Measurements from ENCODE around the gene AOC1. TPM values are rescaled to one million over a fixed set of nuclear protein-coding genes. Genes with fewer than 3 reads are reported as not detected.
"Not testable (repeated sequence)": the region's sequence is repeated elsewhere in the genome, so short reads cannot be mapped to it uniquely, and the experiment has no call there.

Gene AOC1
- total RNA-seq, result under 0.01 TPM

GRCh38 chr7:150852371-150852905, at the start of gene AOC1:
Gene AOC1 (plus strand): TSS chr7:150852517. CDS start chr7:150856471, 3,954 bp downstream.
- Histone ChIP-seq H3K27me3 (ENCODE audit: control insufficient read depth in 3 of 3, insufficient read depth in 3 of 3, low read length in 3 of 3) (peaks cover 11 to 29% (median 15%) of the 10 kb centered on the region in 3 donors), H3K4me3 (ENCODE audit: low read length in 3 of 3) (no peak within 1 kb of the TSS), H3K27ac (ENCODE audit: low read depth, low read length) (no peak within 1 kb of the TSS)

GRCh38 chr7:150803161-150803860, 49.0 kb upstream of the AOC1 start:
- H3K27me3 ChIP-seq (ENCODE audit: control insufficient read depth in 3 of 3, insufficient read depth in 3 of 3, low read length in 3 of 3), result peaks cover 20 to 33% (median 20%) of the 10 kb centered on the region in 3 donors
- H3K4me3 ChIP-seq (ENCODE audit: low read length in 3 of 3), result no peak overlapping the region
- H3K27ac ChIP-seq (ENCODE audit: low read depth, low read length), result no peak overlapping the region
- H3K9ac ChIP-seq (ENCODE audit: low read depth in 1 of 3, low read length in 3 of 3), result no peak overlapping the region
- H3K9me3 ChIP-seq (ENCODE audit: control insufficient read depth in 3 of 3, low read length in 3 of 3), result peaks cover 0 to 9% (median 6%) of the 10 kb centered on the region in 3 donors
- peaks cover 0 to 11% (median 0%) of the 10 kb centered on the region in 3 donors for H3K36me3 ChIP-seq (ENCODE audit: control insufficient read depth in 3 of 3, insufficient read depth in 3 of 3, low read length in 3 of 3)
- H3K4me1 ChIP-seq (ENCODE audit: control insufficient read depth in 3 of 3, insufficient read depth in 3 of 3, low read length in 3 of 3), result peaks cover 0 to 8% (median 4%) of the 10 kb centered on the region in 3 donors

More at GRCh38 chr7:150852371-150852905, at the start of gene AOC1:
- H3K9me3 ChIP-seq (ENCODE audit: control insufficient read depth in 3 of 3, low read length in 3 of 3), result no peaks in the 10 kb centered on the region
- H3K36me3 ChIP-seq (ENCODE audit: control insufficient read depth in 3 of 3, insufficient read depth in 3 of 3, low read length in 3 of 3), result no peaks in the 10 kb centered on the region
- H3K9ac ChIP-seq (ENCODE audit: low read depth in 1 of 3, low read length in 3 of 3), result no peak within 1 kb of the TSS
- no peaks in the 10 kb centered on the region for H3K4me1 ChIP-seq (ENCODE audit: control insufficient read depth in 3 of 3, insufficient read depth in 3 of 3, low read length in 3 of 3)

- H3K9ac ChIP-seq (ENCODE audit: low read depth in 1 of 3, low read length in 3 of 3), result no peak overlapping the region
- peaks cover 0 to 11% (median 0%) of the 10 kb centered on the region in 3 donors for H3K36me3 ChIP-seq (ENCODE audit: control insufficient read depth in 3 of 3, insufficient read depth in 3 of 3, low read length in 3 of 3)
- H3K27me3 ChIP-seq (ENCODE audit: control insufficient read depth in 3 of 3, insufficient read depth in 3 of 3, low read length in 3 of 3), result peaks cover 19 to 26% (median 20%) of the 10 kb centered on the region in 3 donors
- peaks cover 0 to 8% (median 4%) of the 10 kb centered on the region in 3 donors for H3K4me1 ChIP-seq (ENCODE audit: control insufficient read depth in 3 of 3, insufficient read depth in 3 of 3, low read length in 3 of 3)
- no peak overlapping the region for H3K4me3 ChIP-seq (ENCODE audit: low read length in 3 of 3)
- H3K9me3 ChIP-seq (ENCODE audit: control insufficient read depth in 3 of 3, low read length in 3 of 3), result peaks cover 0 to 9% (median 6%) of the 10 kb centered on the region in 3 donors
- no peak overlapping the region for H3K27ac ChIP-seq (ENCODE audit: low read depth, low read length)
Observed at GRCh38 chr7:150804802-150805201, 47.5 kb upstream of the AOC1 start.

GRCh38 chr7:150805864-150806263, 46.5 kb upstream of the AOC1 start:
- Histone ChIP-seq H3K4me3 (ENCODE audit: low read length in 3 of 3) (peak overlapping the region in 1 of 3 donors; percentile 52), H3K27me3 (ENCODE audit: control insufficient read depth in 3 of 3, insufficient read depth in 3 of 3, low read length in 3 of 3) (peaks cover 13 to 17% (median 15%) of the 10 kb centered on the region in 3 donors), H3K27ac (ENCODE audit: low read depth, low read length) (no peak overlapping the region), H3K4me1 (ENCODE audit: control insufficient read depth in 3 of 3, insufficient read depth in 3 of 3, low read length in 3 of 3) (peaks cover 0 to 5% (median 2%) of the 10 kb centered on the region in 3 donors), H3K9ac (ENCODE audit: low read depth in 1 of 3, low read length in 3 of 3) (no peak overlapping the region), H3K9me3 (ENCODE audit: control insufficient read depth in 3 of 3, low read length in 3 of 3) (peaks cover 0 to 9% (median 6%) of the 10 kb centered on the region in 3 donors), H3K36me3 (ENCODE audit: control insufficient read depth in 3 of 3, insufficient read depth in 3 of 3, low read length in 3 of 3) (peaks cover 0 to 11% (median 0%) of the 10 kb centered on the region in 3 donors)

GRCh38 chr7:150806454-150806853, 45.9 kb upstream of the AOC1 start:
- Histone ChIP-seq H3K36me3 (ENCODE audit: control insufficient read depth in 3 of 3, insufficient read depth in 3 of 3, low read length in 3 of 3) (peaks cover 0 to 11% (median 0%) of the 10 kb centered on the region in 3 donors), H3K27me3 (ENCODE audit: control insufficient read depth in 3 of 3, insufficient read depth in 3 of 3, low read length in 3 of 3) (peaks cover 7 to 12% (median 11%) of the 10 kb centered on the region in 3 donors)

GRCh38 chr7:150806863-150807262, 45.5 kb upstream of the AOC1 start:
- Histone ChIP-seq H3K27me3 (ENCODE audit: control insufficient read depth in 3 of 3, insufficient read depth in 3 of 3, low read length in 3 of 3) (peaks cover 3 to 8% (median 7%) of the 10 kb centered on the region in 3 donors), H3K36me3 (ENCODE audit: control insufficient read depth in 3 of 3, insufficient read depth in 3 of 3, low read length in 3 of 3) (peaks cover 0 to 11% (median 0%) of the 10 kb centered on the region in 3 donors), H3K4me3 (ENCODE audit: low read length in 3 of 3) (no peak overlapping the region), H3K4me1 (ENCODE audit: control insufficient read depth in 3 of 3, insufficient read depth in 3 of 3, low read length in 3 of 3) (peaks cover 0 to 5% (median 0%) of the 10 kb centered on the region in 3 donors), H3K9me3 (ENCODE audit: control insufficient read depth in 3 of 3, low read length in 3 of 3) (peaks cover 0 to 9% (median 6%) of the 10 kb centered on the region in 3 donors), H3K9ac (ENCODE audit: low read depth in 1 of 3, low read length in 3 of 3) (no peak overlapping the region), H3K27ac (ENCODE audit: low read depth, low read length) (no peak overlapping the region)

More at GRCh38 chr7:150806454-150806853, 45.9 kb upstream of the AOC1 start:
- Histone ChIP-seq H3K27ac (ENCODE audit: low read depth, low read length) (no peak overlapping the region), H3K9me3 (ENCODE audit: control insufficient read depth in 3 of 3, low read length in 3 of 3) (peaks cover 0 to 9% (median 6%) of the 10 kb centered on the region in 3 donors), H3K4me3 (ENCODE audit: low read length in 3 of 3) (no peak overlapping the region), H3K4me1 (ENCODE audit: control insufficient read depth in 3 of 3, insufficient read depth in 3 of 3, low read length in 3 of 3) (peaks cover 0 to 5% (median 0%) of the 10 kb centered on the region in 3 donors), H3K9ac (ENCODE audit: low read depth in 1 of 3, low read length in 3 of 3) (no peak overlapping the region)

- H3K4me1 ChIP-seq (ENCODE audit: control insufficient read depth in 3 of 3, insufficient read depth in 3 of 3, low read length in 3 of 3); H3K4me3 ChIP-seq (ENCODE audit: low read length in 3 of 3); H3K9ac ChIP-seq (ENCODE audit: low read depth in 1 of 3, low read length in 3 of 3); H3K27ac ChIP-seq (ENCODE audit: low read depth, low read length); H3K36me3 ChIP-seq (ENCODE audit: control insufficient read depth in 3 of 3, insufficient read depth in 3 of 3, low read length in 3 of 3); H3K9me3 ChIP-seq (ENCODE audit: control insufficient read depth in 3 of 3, low read length in 3 of 3); H3K27me3 ChIP-seq (ENCODE audit: control insufficient read depth in 3 of 3, insufficient read depth in 3 of 3, low read length in 3 of 3): not testable (repeated sequence)
Observed at GRCh38 chr7:150807616-150808438, 44.5 kb upstream of the AOC1 start.

- Histone ChIP-seq H3K36me3 (ENCODE audit: control insufficient read depth in 3 of 3, insufficient read depth in 3 of 3, low read length in 3 of 3) (no peaks in the 10 kb centered on the region), H3K27me3 (ENCODE audit: control insufficient read depth in 3 of 3, insufficient read depth in 3 of 3, low read length in 3 of 3) (peaks cover 0 to 2% (median 0%) of the 10 kb centered on the region in 3 donors)
Observed at GRCh38 chr7:150814328-150815001, 37.9 kb upstream of the AOC1 start.

GRCh38 chr7:150818971-150819370, 33.3 kb upstream of the AOC1 start:
- Histone ChIP-seq H3K27ac (ENCODE audit: low read depth, low read length) (no peak overlapping the region), H3K9ac (ENCODE audit: low read depth in 1 of 3, low read length in 3 of 3) (no peak overlapping the region), H3K4me1 (ENCODE audit: control insufficient read depth in 3 of 3, insufficient read depth in 3 of 3, low read length in 3 of 3) (no peaks in the 10 kb centered on the region), H3K36me3 (ENCODE audit: control insufficient read depth in 3 of 3, insufficient read depth in 3 of 3, low read length in 3 of 3) (no peaks in the 10 kb centered on the region), H3K4me3 (ENCODE audit: low read length in 3 of 3) (no peak overlapping the region), H3K27me3 (ENCODE audit: control insufficient read depth in 3 of 3, insufficient read depth in 3 of 3, low read length in 3 of 3) (peaks cover 0 to 7% (median 2%) of the 10 kb centered on the region in 3 donors), H3K9me3 (ENCODE audit: control insufficient read depth in 3 of 3, low read length in 3 of 3) (peaks cover 0 to 4% (median 0%) of the 10 kb centered on the region in 3 donors)

More at GRCh38 chr7:150814328-150815001, 37.9 kb upstream of the AOC1 start:
- no peak overlapping the region for H3K27ac ChIP-seq (ENCODE audit: low read depth, low read length)
- no peak overlapping the region for H3K9ac ChIP-seq (ENCODE audit: low read depth in 1 of 3, low read length in 3 of 3)
- H3K9me3 ChIP-seq (ENCODE audit: control insufficient read depth in 3 of 3, low read length in 3 of 3), result peaks cover 0 to 4% (median 0%) of the 10 kb centered on the region in 3 donors
- no peak overlapping the region for H3K4me3 ChIP-seq (ENCODE audit: low read length in 3 of 3)
- H3K4me1 ChIP-seq (ENCODE audit: control insufficient read depth in 3 of 3, insufficient read depth in 3 of 3, low read length in 3 of 3), result no peaks in the 10 kb centered on the region
